GM21786 (cell line): ENCODE measurements around the gene RSPH10B.
"Not testable (repeated sequence)": the region's sequence is repeated elsewhere in the genome, so short reads cannot be mapped to it uniquely, and the experiment has no call there.

Experiments used
- ATAC-seq: cut with Tn5 transposase; IDR thresholded peaks from one replicate; pipeline ENCODE4 v1.9.1; 2021; ENCODE audit not compliant: unreplicated experiment

Gene RSPH10B

GRCh38 chr7:5930290-5930689 is 40.2 kb downstream of the RSPH10B start:
- ATAC-seq, result not testable (repeated sequence)

- not testable (repeated sequence) for ATAC-seq
These were observed 44.1 kb downstream of the RSPH10B start for GRCh38 chr7:5926263-5926870.

- not testable (repeated sequence) for ATAC-seq
These were observed 45.9 kb downstream of the RSPH10B start for GRCh38 chr7:5924630-5925029.

GRCh38 chr7:5924180-5924579 is 46.3 kb downstream of the RSPH10B start:
- not testable (repeated sequence) for ATAC-seq

GRCh38 chr7:5916529-5916928 is 54.0 kb downstream of the RSPH10B start:
- ATAC-seq, result not testable (repeated sequence)

- ATAC-seq, result not testable (repeated sequence)
These were observed 61.7 kb downstream of the RSPH10B start for GRCh38 chr7:5908835-5909234.

GRCh38 chr7:5904726-5905125 is 65.8 kb downstream of the RSPH10B start:
- ATAC-seq, result not testable (repeated sequence)

GRCh38 chr7:5903002-5903401 is 67.5 kb downstream of the RSPH10B start:
- ATAC-seq, result not testable (repeated sequence)

- peak; percentile 90 for ATAC-seq
These were observed 71.8 kb downstream of the RSPH10B start, which contains the start of gene CCZ1 for GRCh38 chr7:5898480-5899224. Gene CCZ1 (plus strand): TSS chr7:5898733. CDS start chr7:5898800, 67 bp downstream.

GRCh38 chr7:5897369-5897919 is 73.0 kb downstream of the RSPH10B start:
- not testable (repeated sequence) for ATAC-seq

- ATAC-seq, result no peak
These were observed 78.0 kb downstream of the RSPH10B start for GRCh38 chr7:5892498-5892897.

- ATAC-seq, result not testable (repeated sequence)
These were observed 80.2 kb downstream of the RSPH10B start for GRCh38 chr7:5890244-5890643.

- not testable (repeated sequence) for ATAC-seq
These were observed 82.5 kb downstream of the RSPH10B start for GRCh38 chr7:5888021-5888420.

- ATAC-seq, result not testable (repeated sequence)
These were observed 86.1 kb downstream of the RSPH10B start for GRCh38 chr7:5884431-5884830.

- ATAC-seq, result not testable (repeated sequence)
These were observed 90.4 kb downstream of the RSPH10B start for GRCh38 chr7:5880106-5880505.

GRCh38 chr7:5879591-5879990 is 90.9 kb downstream of the RSPH10B start:
- not testable (repeated sequence) for ATAC-seq
